NCI-H2227 (cell line): Measurements from ENCODE around the gene COL16A1.

ENCODE experiments used
- DNase-seq: peaks from one replicate; lab custom pipeline; 2025; ENCODE audit not compliant: unreplicated experiment; lab: John Stamatoyannopoulos, UW

COL16A1 gene

GRCh38 chr1:31650161-31651088, 53.4 kb downstream of the COL16A1 start:
- no peak for DNase-seq

GRCh38 chr1:31648641-31649357, 55.0 kb downstream of the COL16A1 start:
- DNase-seq, result no peak

GRCh38 chr1:31648190-31648589, 55.6 kb downstream of the COL16A1 start:
- DNase-seq, result no peak

- DNase-seq, result no peak
Observed at GRCh38 chr1:31647106-31647505, 56.7 kb downstream of the COL16A1 start.

GRCh38 chr1:31646259-31646960, 57.4 kb downstream of the COL16A1 start:
- no peak for DNase-seq

GRCh38 chr1:31645274-31645568, 58.6 kb downstream of the COL16A1 start:
- DNase-seq, result no peak

GRCh38 chr1:31644560-31645273, 59.1 kb downstream of the COL16A1 start, which contains the start of gene PEF1:
TSS of gene PEF1 (minus strand) at chr1:31644876. CDS start at chr1:31644864, 12 bp downstream.
- peak; percentile 99 for DNase-seq

GRCh38 chr1:31643976-31644559, 59.7 kb downstream of the COL16A1 start:
- DNase-seq, result no peak

GRCh38 chr1:31642897-31643296, 60.9 kb downstream of the COL16A1 start:
- DNase-seq, result no peak

- no peak for DNase-seq
Observed at GRCh38 chr1:31642366-31642765, 61.5 kb downstream of the COL16A1 start.

GRCh38 chr1:31640964-31641363, 62.9 kb downstream of the COL16A1 start:
- no peak for DNase-seq

- no peak for DNase-seq
Observed at GRCh38 chr1:31640179-31640578, 63.6 kb downstream of the COL16A1 start.

- no peak for DNase-seq
Observed at GRCh38 chr1:31639543-31639942, 64.3 kb downstream of the COL16A1 start.

GRCh38 chr1:31637915-31638673, 65.7 kb downstream of the COL16A1 start:
- no peak for DNase-seq

- peak; percentile 35 for DNase-seq
Observed at GRCh38 chr1:31633117-31633516, 70.7 kb downstream of the COL16A1 start.

GRCh38 chr1:31632649-31633048, 71.2 kb downstream of the COL16A1 start:
- no peak for DNase-seq

- DNase-seq, result no peak
Observed at GRCh38 chr1:31628931-31629556, 74.8 kb downstream of the COL16A1 start.

- DNase-seq, result no peak
Observed at GRCh38 chr1:31627930-31628559, 75.8 kb downstream of the COL16A1 start.
